ENCODE measurements around the gene AGO3. TPM values are rescaled to one million over a fixed set of nuclear protein-coding genes. Genes with fewer than 3 reads are reported as not detected.
A peak's percentile ranks its signal among the peaks of the same experiment; 100 is the strongest.
"Not testable (repeated sequence)": the region's sequence is repeated elsewhere in the genome, so short reads cannot be mapped to it uniquely, and the experiment has no call there.

Gene AGO3
- total RNA-seq, 2 experiments from 2014 or later = 23.3 to 33.8 TPM

DNA sequence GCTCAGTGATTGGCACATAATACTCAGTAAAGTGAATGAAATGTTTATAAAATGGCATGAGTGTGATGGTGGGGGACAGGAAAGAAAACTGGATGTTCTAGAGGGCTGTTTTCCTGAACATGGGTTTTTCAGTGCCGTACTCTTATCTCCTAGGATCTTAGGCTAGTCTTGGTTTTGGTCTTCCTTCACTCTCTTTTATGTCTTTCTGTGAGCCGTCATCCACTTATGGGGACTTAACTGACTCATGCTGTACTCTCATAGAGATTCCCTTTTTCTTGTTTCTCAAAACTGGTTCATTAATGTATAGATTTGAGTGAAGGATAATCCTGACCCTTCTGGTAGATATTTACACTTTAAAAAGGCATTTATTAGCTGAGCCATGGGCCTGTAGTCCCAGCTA, 16.6 kb downstream of the AGO3 start:
- no peak for DNase-seq
- intact Hi-C loops (cut with DNase I, micrococcal nuclease) = no loop called here
- Mint-ChIP-seq H3K36me3 (ENCODE audit: low read depth) (peaks cover 24% of the 10 kb centered on the region), H3K4me3 (no peak overlapping the region), H3K9me3 (ENCODE audit: low read depth) (no peaks in the 10 kb centered on the region), H3K4me1 (peaks cover 41% of the 10 kb centered on the region), H3K27me3 (no peaks in the 10 kb centered on the region), H3K27ac (peak overlapping the region; percentile 58)
- CTCF ChIA-PET = interaction anchor here (0.5 to 0.6 kb wide), 2 partner anchors 9 to 1095 kb away, joined by 3 read pairs; no protein-coding TSS in a partner anchor
- peak; percentile 53 for ATAC-seq
- POLR2A ChIA-PET = no interaction called here

DNA sequence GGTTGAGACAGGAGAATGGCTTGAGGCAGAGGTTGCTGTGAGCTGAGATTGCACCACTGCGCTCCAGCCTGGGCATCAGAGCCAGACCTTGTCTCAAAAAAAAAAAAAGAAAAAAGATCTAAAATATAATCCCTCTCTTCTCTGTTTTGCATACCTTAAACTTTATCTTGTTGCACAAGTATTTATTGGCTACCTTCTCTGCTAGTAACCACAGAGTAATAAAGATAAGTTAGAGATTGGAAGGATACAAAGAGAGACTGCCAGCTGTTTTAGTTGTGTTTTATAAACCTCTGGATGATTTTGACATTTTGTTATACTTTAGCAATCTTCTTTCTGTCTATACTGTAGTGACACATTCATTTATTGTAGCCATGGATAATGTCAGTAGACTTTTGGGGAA, 27.7 kb downstream of the AGO3 start:
- DNase-seq (no peak), ATAC-seq (no peak)
- no peaks in the 10 kb centered on the region for H3K27me3 Mint-ChIP-seq
- ChIA-PET POLR2A (interaction anchor here (0.6 to 0.7 kb wide), 3 partner anchors 405 to 1748 kb away, joined by 3 to 5 read pairs (median 4); no protein-coding TSS in a partner anchor), CTCF (interaction anchor here (0.7 kb wide), 1 partner anchor 64 kb away, joined by 3 read pairs; no protein-coding TSS in a partner anchor)
- no peak overlapping the region for H3K27ac Mint-ChIP-seq
- H3K4me1 Mint-ChIP-seq = no peaks in the 10 kb centered on the region
- peaks cover 7% of the 10 kb centered on the region for H3K36me3 Mint-ChIP-seq (ENCODE audit: low read depth)
- no peaks in the 10 kb centered on the region for H3K9me3 Mint-ChIP-seq (ENCODE audit: low read depth)
- intact Hi-C loops (cut with DNase I, micrococcal nuclease) = no loop called here
- no peak overlapping the region for H3K4me3 Mint-ChIP-seq

DNA sequence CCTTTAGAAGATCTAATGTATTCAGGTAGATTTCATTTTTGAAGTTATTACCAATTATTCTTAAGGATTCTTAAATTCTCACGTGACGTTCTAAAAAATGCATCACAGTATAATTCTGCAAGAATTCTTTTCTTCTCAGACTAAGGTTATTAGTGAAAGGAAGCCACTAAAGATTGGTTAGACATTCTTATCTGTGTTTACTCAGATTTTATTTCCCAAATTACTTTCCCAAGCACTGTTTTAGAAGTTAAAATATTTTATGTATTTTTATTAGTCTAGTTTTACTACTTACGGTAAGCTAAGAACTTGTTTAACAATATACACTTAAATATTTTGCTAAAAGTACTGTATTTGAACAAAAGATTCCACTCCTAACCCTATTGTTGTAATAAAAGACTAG, 28.4 kb downstream of the AGO3 start:
- H3K4me1 Mint-ChIP-seq = no peaks in the 10 kb centered on the region
- H3K27ac Mint-ChIP-seq = no peak overlapping the region
- no peak for ATAC-seq
- POLR2A ChIA-PET = no interaction called here
- no peaks in the 10 kb centered on the region for H3K9me3 Mint-ChIP-seq (ENCODE audit: low read depth)
- intact Hi-C loops (cut with DNase I, micrococcal nuclease) = no loop called here
- H3K4me3 Mint-ChIP-seq = no peak overlapping the region
- peaks cover 7% of the 10 kb centered on the region for H3K36me3 Mint-ChIP-seq (ENCODE audit: low read depth)
- H3K27me3 Mint-ChIP-seq = no peaks in the 10 kb centered on the region
- no peak for DNase-seq
- CTCF ChIA-PET = no interaction called here

DNA sequence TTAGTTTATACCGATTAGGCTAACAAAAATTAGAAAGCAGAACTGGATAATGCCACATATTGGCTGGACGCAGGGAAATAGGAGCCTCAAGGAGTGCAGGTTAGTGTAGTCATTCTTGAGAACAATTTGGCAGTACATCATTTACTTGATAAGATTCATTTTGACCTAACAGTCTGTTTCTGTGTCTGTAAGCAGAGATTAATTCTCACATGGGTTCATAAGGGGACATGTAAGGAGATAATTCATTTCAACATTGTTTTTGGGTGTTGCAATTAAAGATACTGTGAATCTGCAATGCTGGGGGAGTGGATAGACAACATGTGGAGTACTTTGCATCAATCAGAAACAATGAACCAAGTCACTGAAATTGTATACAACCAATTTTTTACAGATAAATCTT, 32.0 kb downstream of the AGO3 start:
- Mint-ChIP-seq H3K27me3 (no peaks in the 10 kb centered on the region), H3K9me3 (ENCODE audit: low read depth) (no peaks in the 10 kb centered on the region), H3K4me3 (no peak overlapping the region), H3K4me1 (peaks cover 4% of the 10 kb centered on the region), H3K36me3 (ENCODE audit: low read depth) (peaks cover 6% of the 10 kb centered on the region), H3K27ac (no peak overlapping the region)
- DNase-seq (no peak), ATAC-seq (no peak)
- ChIA-PET POLR2A (interaction anchor here (0.7 kb wide), 1 partner anchor 133 kb away, joined by 4 read pairs; no protein-coding TSS in a partner anchor), CTCF (no interaction called here)
- intact Hi-C loops (cut with DNase I, micrococcal nuclease) = no loop called here

DNA sequence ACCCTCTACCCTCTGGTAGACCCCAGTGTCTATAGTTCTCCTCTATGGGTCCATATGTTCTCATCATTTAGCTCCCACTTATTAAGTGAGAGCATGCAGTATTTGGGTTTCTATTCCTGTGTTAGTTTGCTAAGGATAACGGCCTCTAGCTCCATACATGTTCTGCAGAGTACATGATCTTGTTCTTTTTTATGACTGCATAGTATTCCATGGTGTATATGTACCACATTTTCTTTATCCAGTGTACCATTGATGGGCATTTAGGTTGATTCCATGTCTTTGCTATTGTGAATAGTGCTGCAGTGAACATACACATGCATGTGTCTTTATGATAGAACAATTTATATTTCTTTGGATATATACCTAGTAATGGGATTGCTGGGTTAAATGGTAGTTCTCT, 33.4 kb downstream of the AGO3 start:
- CTCF ChIA-PET = interaction anchor here (0.6 kb wide), 1 partner anchor 15 kb away, joined by 5 read pairs; no protein-coding TSS in a partner anchor
- H3K9me3 Mint-ChIP-seq (ENCODE audit: low read depth); H3K27ac Mint-ChIP-seq; H3K4me1 Mint-ChIP-seq; H3K4me3 Mint-ChIP-seq; POLR2A ChIA-PET; DNase-seq; intact Hi-C loops (cut with DNase I, micrococcal nuclease); ATAC-seq; H3K27me3 Mint-ChIP-seq: not testable (repeated sequence)
- H3K36me3 Mint-ChIP-seq (ENCODE audit: low read depth) = peaks cover 17% of the 10 kb centered on the region

DNA sequence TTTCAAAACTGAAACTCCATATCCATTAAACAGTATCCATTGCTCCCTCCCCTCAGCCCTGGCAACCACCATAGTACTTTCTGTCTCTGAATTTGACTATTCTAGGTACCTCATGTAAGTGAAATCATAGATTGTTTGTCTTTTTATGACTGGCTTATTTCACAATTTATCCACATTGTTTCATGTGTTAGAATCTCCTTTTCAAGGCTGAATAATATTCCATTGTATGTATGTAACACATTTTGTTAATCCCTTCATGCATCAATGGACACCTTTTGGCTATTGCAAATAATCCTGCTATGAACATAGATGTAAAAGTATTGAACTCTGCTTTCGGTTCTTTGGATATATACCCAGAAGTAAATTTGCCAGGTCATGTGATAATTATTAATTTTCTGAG, 37.5 kb downstream of the AGO3 start:
- ATAC-seq (no peak), DNase-seq (no peak)
- ChIA-PET CTCF (no interaction called here), POLR2A (no interaction called here)
- Mint-ChIP-seq H3K36me3 (ENCODE audit: low read depth) (peaks cover 24% of the 10 kb centered on the region), H3K9me3 (ENCODE audit: low read depth) (no peaks in the 10 kb centered on the region), H3K4me1 (peaks cover 4% of the 10 kb centered on the region), H3K27ac (no peak overlapping the region), H3K4me3 (no peak overlapping the region), H3K27me3 (no peaks in the 10 kb centered on the region)
- intact Hi-C loops (cut with DNase I, micrococcal nuclease) = no loop called here

DNA sequence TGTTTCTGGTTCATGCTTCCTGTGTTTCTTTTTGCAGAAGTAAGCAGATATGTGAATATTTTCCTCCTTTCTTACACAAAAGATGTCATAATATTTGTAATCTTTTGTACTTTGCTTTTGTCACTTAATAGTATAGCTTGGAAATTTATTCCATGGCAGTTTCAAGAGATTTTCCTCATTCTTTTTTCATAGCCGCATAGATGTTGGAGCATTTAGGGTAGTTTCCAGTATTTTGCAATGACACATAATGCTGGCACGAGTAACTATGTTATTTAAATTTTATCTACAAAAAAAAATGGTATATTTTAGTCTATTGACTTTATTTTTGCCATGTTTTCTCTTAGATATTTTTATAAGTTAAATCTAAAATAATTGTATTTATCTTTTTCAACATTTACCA, 40.7 kb downstream of the AGO3 start:
- POLR2A ChIA-PET = no interaction called here
- intact Hi-C loops (cut with DNase I, micrococcal nuclease) = no loop called here
- CTCF ChIA-PET = interaction anchor here (1.0 kb wide), 1 partner anchor 197 kb away, joined by 3 read pairs; no protein-coding TSS in a partner anchor
- H3K4me3 Mint-ChIP-seq = no peak overlapping the region
- H3K4me1 Mint-ChIP-seq = peaks cover 11% of the 10 kb centered on the region
- H3K27ac Mint-ChIP-seq = no peak overlapping the region
- ATAC-seq (no peak), DNase-seq (no peak)
- no peaks in the 10 kb centered on the region for H3K27me3 Mint-ChIP-seq
- peaks cover 34% of the 10 kb centered on the region for H3K36me3 Mint-ChIP-seq (ENCODE audit: low read depth)
- H3K9me3 Mint-ChIP-seq (ENCODE audit: low read depth) = no peaks in the 10 kb centered on the region

DNA sequence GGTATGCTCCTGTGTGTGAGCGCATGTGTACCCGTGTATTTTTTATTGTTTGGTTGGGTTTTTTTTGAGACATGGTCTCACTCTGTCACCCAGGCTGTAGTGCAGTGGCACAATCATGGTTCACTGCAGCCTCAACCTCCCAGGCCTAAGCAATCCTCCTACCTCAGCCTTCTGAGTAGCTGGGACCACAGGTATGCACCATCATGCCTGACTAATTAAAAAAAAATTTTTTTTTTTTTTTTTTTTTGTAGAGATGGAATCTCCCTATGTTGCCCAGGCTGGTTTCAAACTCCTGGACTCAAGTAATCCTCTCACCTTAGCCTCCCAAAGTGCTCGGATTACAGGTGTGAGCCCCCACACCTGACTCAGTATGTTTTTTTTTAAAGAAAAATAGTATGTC, 41.7 kb downstream of the AGO3 start:
- Mint-ChIP-seq H3K36me3 (ENCODE audit: low read depth) (peaks cover 33% of the 10 kb centered on the region), H3K4me1 (peaks cover 11% of the 10 kb centered on the region)
- POLR2A ChIA-PET; H3K27ac Mint-ChIP-seq; H3K4me3 Mint-ChIP-seq; ATAC-seq; H3K27me3 Mint-ChIP-seq; H3K9me3 Mint-ChIP-seq (ENCODE audit: low read depth); CTCF ChIA-PET; intact Hi-C loops (cut with DNase I, micrococcal nuclease); DNase-seq: not testable (repeated sequence)

DNA sequence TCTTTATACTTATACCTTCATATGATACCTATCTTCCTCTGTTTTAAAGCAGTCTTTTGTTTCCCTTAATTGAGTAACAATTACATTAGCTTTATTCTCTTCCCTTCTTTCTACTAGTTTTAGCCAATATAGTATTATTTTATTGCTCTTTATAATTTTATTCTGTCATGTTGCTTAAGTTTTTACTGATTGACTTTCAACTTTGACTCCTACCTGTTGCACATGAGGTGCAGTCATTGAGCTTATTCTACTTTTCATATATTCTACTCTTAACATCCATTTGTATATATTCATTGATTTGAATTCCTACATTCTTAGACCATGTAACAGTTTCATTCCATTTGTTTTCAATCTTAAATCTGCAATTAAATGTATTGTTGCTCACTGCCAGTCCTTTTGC, 49.2 kb downstream of the AGO3 start:
- Mint-ChIP-seq H3K27ac (no peak overlapping the region), H3K9me3 (ENCODE audit: low read depth) (no peaks in the 10 kb centered on the region), H3K36me3 (ENCODE audit: low read depth) (peaks cover 36% of the 10 kb centered on the region), H3K4me3 (no peak overlapping the region), H3K4me1 (peaks cover 3% of the 10 kb centered on the region), H3K27me3 (no peaks in the 10 kb centered on the region)
- POLR2A ChIA-PET = no interaction called here
- intact Hi-C loops (cut with DNase I, micrococcal nuclease) = no loop called here
- no peak for DNase-seq
- no peak for ATAC-seq
- CTCF ChIA-PET = no interaction called here

DNA sequence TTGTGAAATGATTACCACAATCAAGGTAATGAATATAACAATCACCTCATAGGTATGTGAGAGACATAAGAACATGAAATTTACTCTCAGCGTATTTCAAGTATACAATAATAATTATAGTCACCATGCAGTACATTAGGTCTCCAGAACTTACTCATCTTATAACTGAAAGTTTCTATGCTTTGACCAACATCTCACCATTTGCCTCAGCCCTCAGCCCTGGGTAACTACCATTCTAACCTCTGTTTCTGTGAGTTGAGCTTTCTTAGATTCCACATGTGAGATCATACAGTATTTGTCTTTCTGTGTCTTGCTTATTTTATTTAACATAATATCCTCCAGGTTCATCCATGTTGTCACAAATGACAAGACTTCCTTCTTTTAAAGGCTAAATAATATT, 57.3 kb downstream of the AGO3 start:
- no peak overlapping the region for H3K27ac Mint-ChIP-seq
- POLR2A ChIA-PET = no interaction called here
- peaks cover 19% of the 10 kb centered on the region for H3K36me3 Mint-ChIP-seq (ENCODE audit: low read depth)
- H3K27me3 Mint-ChIP-seq = no peaks in the 10 kb centered on the region
- H3K4me3 Mint-ChIP-seq = no peak overlapping the region
- no peak for DNase-seq
- ATAC-seq = peak; percentile 39
- CTCF ChIA-PET = no interaction called here
- no peaks in the 10 kb centered on the region for H3K4me1 Mint-ChIP-seq
- intact Hi-C loops (cut with DNase I, micrococcal nuclease) = no loop called here
- no peaks in the 10 kb centered on the region for H3K9me3 Mint-ChIP-seq (ENCODE audit: low read depth)

DNA sequence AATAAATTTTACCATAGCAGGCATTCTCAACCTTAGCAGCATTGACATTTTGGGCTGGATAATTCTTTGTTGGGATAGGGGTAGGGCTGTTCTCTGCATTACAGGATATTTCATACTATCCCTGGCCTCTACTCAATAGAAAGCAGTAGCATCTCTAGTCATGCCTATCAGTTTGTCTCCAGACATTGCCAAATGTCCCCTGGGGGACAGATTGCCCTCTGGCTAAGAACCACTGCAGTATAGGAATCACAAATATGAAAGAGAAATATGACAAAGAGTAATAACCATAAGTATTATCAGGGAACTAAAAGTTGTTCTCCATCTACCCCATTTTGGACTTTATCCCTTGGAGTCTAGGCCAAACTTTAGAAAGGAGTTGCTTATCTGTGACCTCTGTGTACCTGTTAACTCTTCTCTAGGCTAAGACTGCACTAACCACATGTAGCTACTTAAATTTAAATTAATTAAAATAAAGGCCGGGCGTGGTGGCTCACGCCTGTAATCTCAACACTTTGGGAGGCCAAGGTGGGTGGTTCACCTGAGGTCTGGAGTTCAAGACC, 76.1 kb downstream of the AGO3 start:
- no peak overlapping the region for H3K4me3 Mint-ChIP-seq
- no peaks in the 10 kb centered on the region for H3K36me3 Mint-ChIP-seq (ENCODE audit: low read depth)
- no peaks in the 10 kb centered on the region for H3K9me3 Mint-ChIP-seq (ENCODE audit: low read depth)
- peaks cover 4% of the 10 kb centered on the region for H3K4me1 Mint-ChIP-seq
- intact Hi-C loops (cut with DNase I, micrococcal nuclease) = no loop called here
- POLR2A ChIA-PET = no interaction called here
- no peak for ATAC-seq
- H3K27me3 Mint-ChIP-seq = no peaks in the 10 kb centered on the region
- no peak for DNase-seq
- no peak overlapping the region for H3K27ac Mint-ChIP-seq
- CTCF ChIA-PET = interaction anchor here (0.6 to 1.5 kb wide), 4 partner anchors 17 to 230 kb away, joined by 3 to 4 read pairs (median 3); partner anchors contain the start of gene AGO1

DNA sequence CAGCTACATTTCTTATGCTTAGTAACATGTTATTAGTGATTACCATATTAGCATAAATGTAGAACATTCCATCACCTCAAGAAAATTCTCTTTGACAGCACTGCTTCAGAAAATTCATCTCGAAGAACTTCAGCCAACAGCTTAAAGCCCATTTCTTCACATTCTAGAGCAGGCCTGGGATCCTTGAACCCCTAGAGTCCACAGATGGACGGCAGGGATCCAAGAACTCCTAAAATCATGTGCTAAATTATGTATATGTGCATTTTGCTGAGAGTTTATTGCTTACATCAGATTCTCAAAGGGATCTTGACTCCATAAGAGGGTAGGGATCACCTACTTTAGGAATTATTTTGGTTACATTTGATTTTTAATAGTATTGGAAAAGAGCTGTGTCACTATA, 76.8 kb downstream of the AGO3 start:
- H3K9me3 Mint-ChIP-seq (ENCODE audit: low read depth) = no peaks in the 10 kb centered on the region
- peaks cover 4% of the 10 kb centered on the region for H3K4me1 Mint-ChIP-seq
- ChIA-PET CTCF (interaction anchor here (0.6 to 1.5 kb wide), 3 partner anchors 17 to 231 kb away, joined by 3 to 4 read pairs (median 3); partner anchors contain the start of gene AGO1), POLR2A (no interaction called here)
- intact Hi-C loops (cut with DNase I, micrococcal nuclease) = no loop called here
- no peaks in the 10 kb centered on the region for H3K27me3 Mint-ChIP-seq
- DNase-seq = no peak
- H3K27ac Mint-ChIP-seq = no peak overlapping the region
- H3K36me3 Mint-ChIP-seq (ENCODE audit: low read depth) = no peaks in the 10 kb centered on the region
- no peak for ATAC-seq
- no peak overlapping the region for H3K4me3 Mint-ChIP-seq
